HG03354 (cell line): ENCODE results near the gene EPB41L5.

Experiments
- ATAC-seq: cut with Tn5 transposase; IDR thresholded peaks from one replicate; pipeline ENCODE4 v1.9.1; 2021; ENCODE audit warnings: mild to moderate bottlenecking; ENCODE audit not compliant: unreplicated experiment, poor library complexity, severe bottlenecking

EPB41L5 gene

DNA sequence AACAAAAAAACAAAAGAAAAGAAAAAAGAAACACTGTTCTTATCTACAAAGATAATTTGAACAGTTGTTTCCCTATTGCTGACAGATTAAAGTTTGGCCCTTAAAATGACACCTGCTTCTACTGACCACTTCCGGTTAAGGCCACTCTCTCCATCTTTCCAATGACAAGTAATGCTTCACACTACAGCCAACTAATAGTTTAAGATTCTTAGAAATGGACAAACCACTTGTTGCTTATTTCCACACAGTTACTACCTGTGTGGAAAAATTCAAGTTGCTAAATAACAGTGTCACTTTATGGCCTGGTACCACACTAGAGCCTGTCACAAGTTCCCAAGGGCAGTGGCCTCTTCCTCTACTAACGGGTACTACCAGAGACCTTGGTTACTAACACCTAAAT, 207.9 kb downstream of the EPB41L5 start:
- no peak for ATAC-seq

DNA sequence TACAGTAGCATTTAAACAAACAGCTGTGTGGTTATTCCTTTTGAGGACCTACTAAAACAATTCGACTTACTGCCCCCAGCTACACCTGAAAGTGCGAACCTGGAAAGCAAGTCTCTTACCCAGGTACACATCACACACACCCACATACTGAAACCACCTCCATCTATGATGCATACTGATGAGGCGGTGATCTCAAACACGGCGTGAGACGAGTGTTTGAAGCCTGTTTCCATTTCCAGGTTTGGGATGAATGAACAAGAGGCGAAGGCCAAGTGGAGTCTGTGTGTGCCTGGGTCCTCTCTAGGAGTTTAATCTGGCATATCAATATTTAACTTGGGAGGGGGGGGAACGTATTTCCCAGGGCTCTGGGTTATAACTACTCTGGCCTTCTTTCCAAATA, 208.7 kb downstream of the EPB41L5 start:
- ATAC-seq, result no peak

DNA sequence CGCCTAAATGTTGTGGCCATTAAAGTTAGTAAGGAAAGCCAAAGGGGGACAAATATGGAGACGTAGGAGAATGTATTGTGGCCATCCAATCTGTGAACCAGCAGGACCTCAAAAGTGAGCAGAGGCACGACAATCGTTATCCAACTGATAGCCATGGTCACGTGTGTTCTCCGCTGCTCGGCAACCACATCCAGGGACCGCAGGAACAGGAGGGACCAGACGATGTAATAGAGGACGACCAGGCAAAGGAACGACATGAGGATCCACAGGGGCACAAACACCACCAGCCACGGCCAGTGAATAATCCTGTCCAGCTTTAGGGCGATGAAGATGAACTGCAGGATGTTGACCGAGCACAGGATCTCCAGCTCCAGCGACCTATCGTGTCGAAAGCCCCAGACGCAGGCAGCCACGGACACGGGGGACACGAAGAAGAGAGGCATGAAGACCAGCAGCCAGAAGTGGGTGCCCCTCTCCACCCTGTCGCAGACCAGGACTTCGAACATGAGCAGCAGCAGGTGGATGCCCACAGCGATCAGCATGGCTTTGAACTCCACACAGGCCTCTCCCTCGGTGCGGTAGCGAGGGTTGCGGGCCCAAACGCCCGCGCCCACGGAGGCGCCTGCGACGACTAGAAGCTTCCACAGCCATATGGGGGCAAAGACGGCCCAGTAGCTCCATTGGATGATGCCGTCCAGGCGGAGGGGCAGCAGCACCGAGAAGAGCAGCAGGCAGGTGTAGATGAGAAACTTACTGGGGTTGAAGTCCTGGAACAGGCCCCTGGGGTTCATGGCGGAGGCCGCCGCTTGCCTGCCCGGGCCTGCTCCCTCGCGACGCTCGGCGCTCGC, 209.5 kb downstream of the EPB41L5 start:
- ATAC-seq, result no peak

DNA sequence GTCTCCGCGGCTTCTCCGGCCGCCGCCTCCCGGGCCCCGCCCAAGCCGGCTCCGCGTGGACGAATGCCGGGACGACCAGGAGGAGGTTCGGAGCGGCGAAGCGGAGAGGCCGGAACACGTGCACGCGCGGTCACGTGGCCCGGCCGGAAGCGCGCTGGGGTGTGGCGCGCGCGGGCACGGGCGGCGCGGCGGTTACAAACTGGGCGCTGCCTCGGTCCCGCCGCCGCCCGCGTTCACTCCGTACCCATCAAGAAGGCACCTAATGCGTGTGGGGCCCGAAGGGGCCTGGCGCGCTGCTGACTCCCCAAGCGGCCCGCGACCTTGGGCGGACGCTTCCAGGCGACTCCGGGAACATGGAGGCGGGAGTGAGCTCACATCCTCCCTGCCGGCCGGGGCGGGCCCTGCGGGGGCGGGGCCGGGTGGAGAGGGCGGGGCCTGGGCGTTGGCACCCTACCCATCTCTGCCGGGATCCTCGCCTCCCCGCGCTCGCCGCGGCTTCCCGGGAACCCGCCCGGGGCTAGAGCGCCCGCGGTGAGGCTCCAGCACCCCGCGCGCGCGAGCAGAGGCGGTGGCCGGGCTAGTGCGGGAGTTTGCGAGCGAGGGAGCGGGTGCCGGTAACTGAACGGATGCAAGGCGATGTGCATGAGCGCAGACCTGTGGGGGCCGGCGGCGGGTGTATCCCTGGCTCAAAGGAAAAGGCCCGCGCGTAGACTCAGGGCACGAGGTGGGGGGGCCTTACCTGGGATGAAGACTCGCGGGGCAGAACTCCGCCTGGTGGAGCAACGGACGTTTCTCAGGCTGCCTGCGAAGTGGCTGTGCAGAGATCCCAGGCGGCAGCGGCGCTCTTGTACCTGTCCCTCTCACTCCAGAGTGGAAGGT, 210.4 kb downstream of the EPB41L5 start, which contains the start of gene TMEM185B:
TSS of gene TMEM185B (minus strand) at position 367 of the 879 bp plus-strand sequence. CDS start 424 bp downstream, outside the sequence.
- ATAC-seq, result peak; percentile 84

DNA sequence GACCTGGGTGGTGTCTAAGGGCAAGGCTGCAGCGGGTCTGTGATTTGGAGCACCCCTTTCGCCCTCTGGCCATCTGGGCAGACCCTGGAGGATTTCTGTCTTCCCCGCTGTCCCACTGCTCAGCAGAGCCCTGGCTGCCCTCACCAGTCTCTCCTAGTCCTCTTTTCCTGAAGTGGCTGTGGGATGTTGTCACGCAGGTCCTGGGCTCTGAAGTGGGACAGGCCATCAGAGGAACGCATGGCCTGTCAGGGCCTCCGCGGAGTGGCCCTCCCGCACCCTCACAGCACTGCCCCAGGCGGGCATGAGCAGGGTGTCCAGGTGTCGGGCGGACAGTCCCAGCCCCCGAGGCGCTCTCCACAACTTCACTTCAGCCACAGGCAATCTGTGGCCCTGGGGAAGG, 211.4 kb downstream of the EPB41L5 start:
- ATAC-seq, result no peak

DNA sequence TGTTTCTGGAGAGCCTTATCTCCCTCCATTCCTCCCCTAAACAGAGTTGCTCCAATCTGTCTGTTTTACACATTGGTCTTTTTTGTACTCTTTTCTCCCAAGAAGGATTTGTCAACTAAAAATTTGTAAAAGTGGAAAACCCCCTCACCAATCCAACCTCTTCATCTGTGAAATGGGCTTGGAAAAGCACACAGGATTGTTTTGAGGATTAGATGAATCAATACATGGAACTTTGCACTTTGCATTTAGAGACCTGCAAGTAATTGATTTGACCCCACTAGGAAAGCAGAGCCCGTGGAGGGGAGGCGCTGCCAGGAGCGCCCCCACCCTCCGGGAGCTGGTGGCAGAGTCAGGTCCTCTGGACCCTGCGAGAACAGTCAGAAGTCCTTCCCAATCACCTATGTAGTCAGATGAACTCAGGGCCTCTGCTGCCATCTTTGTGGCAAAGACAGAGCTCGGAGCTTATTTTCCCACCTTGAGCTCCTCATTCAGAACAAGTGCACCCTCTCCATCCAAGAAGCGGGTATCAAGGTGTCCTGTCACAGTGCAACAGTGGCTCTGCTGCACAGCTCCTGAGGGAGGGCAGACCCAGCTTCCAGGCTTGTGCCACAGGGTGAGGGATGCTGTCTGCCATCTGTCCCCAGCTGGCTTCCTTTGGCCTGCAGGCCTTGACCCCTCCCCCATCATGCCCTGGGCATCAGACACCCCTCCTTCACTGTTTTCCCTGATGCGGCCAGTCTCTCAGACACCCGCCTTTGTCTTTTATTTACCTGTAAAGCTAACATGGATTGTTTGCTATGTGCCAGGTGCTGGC, 212.1 kb downstream of the EPB41L5 start:
- ATAC-seq, result no peak

DNA sequence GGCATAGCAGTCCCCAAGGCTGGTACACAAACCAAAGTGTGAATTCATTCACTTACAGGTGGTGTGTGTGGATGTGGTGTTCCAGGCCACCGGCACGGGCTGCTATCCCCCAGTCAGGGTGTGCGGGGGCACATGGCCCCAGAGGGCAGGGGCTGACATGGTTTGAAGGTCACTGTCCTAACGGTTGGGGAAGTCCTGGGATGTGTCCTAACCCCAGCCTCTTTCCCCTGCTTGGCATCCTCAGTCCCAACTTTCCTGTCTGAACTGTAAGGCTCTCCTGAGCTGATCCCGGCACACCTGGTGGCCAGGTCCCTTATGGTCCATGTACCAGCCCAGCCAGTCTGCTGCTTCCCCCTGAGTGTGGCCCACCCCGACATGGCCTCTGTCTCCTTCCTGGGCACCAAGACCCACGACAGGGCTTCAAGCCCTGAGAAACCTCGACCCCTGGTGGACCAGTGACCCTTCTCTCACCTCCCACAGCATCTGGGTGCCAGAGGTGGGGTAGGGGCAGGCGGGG, 212.7 kb downstream of the EPB41L5 start:
- ATAC-seq, result no peak

DNA sequence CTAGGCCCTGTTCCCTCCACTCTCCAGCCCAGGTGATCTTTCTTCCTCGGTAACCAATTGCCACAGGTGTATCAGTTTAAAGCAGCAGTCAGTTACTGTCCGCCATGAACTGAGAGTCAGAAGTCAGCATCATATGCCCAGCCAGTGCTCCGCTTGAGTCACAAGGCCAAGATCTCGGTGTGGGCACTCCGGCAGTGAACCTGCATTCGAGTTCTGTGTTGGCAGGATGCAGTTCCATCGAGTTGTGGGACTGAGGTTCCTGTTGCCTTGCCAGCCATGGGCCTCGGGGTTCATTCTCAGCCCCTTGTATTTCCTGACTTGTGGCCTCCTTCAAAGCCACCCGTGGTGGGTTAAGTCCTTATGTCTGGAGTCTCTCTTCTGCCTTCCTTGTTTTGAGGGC, 213.4 kb downstream of the EPB41L5 start:
- no peak for ATAC-seq

DNA sequence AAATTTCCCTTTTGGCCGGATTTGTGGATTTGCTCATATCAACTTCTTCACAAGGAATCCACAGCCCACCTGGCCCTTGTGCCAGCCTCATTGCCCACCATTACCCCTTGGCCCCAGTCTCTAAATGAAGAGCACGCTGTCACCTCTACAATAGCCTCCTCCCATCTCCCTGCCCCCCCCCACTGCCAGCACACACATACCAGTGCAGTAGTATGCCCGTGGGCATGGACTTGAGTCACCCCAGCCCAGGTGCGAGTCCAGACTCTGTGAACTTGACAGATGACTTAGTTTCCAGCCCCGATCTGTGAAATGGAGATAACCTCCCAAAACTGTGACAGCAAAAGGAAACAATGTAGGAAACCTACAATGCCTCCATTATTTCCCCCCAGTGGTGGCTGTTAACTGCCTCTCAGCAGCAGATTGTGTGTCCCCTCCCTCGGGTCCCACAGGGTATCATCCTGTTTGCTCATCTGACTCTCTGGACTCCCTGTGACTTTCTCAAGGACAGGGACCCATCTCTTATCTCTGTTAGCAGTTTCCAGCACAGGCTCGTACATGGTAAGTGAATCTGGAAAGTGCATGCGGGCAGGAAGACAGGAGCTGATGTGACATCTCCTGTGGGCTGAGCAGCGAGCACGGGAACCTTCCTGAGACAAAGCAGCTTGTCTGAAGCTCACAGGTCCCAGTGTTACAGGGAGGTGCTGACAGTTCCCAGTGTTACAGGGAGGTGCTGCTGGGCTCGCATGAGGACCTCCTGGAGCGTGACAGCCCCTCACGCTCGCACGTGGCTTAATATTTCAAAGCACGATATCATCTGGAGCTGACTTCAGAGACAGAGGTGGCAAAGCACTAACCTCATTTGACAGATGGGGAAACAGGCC, 214.5 kb downstream of the EPB41L5 start:
- ATAC-seq, result no peak

DNA sequence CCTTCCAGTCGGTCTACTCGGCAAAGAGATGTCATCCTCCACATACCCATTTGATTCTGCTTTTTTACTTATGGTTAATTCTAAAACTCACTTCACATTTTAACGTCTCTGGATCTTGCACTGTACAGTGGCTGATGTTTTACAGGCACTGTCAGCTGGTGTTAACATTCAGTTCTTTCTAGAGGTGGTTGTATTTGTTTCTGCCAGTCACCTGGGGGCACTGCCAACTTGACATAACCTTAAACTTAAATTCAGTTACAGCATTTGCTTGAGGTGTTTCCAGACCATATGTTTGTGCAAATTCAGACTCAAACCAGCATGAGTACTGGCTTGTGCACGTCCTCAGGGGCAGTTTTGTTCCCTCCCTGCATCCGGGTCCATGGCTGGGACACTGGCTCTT, 215.6 kb downstream of the EPB41L5 start:
- ATAC-seq, result no peak
